MM.1S (cell line): ENCODE results near the gene PPP6R2.

Experiments used
- CTCF ChIP-seq: fragments of 300-600 bp; sonication (generic); IDR thresholded peaks from 2 replicates; pipeline ENCODE4 v1.5.1; 2016; ENCODE audit warnings: antibody characterized with exemption, low read length, mixed read lengths
- EZH2 ChIP-seq: fragments of 300-600 bp; sonication (generic); optimal IDR thresholded peaks from 2 replicates; pipeline ENCODE3; 2017; ENCODE audit warnings: low read depth, mild to moderate bottlenecking, antibody characterized with exemption, low read length, mixed read lengths

DNA sequence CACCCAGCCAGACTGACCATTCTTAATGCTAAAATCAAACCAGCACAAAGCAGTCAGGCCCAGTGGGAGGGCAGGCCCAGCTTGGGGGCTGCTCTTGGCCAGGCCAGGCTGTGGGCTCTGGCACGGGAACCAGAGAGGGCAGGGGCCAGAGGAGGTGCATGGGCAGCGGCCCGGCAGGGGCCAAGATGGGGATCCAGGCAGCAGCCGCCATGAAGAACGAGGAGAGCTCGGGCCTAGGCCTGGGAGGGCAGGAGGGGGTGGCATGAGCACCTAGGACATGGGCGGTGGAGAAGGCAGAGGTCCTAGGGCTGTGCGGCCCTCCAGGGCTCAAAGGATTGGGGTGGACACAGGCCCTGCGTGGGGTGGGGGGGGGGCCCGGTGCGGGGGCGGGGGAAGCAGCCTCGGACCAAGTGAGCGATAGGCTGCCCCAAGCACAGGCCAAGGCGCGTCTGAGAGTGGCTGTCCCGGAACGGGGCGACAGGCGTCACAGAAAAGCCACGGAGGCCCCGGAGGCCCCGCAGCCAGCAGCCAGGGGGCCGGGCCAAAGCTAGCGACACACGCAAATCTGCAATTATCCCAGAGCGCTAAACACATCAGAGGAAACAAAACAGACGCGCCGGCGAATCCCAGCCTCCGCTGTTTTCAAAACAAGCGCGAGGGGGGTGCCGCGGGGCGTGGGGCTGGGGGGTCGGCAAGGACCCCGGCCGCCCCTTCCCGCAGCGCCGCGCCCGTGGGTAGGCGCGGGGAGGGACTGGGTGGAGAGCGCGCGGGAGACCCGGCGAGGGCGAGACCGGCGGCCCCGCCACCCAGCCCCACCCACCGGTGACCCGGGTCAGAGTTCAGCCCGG, 44.0 kb upstream of the PPP6R2 start:
- TF ChIP-seq CTCF (no peak), EZH2 (no peak)
